Lower leg skin (tissue), 4 donors: ENCODE data around the gene DAGLA. TPM values are rescaled to one million over a fixed set of nuclear protein-coding genes. Genes with fewer than 3 reads are reported as not detected.

Source experiments
- DNase-seq, 2 donors: peaks; one replicate each; pipeline ENCODE4 v3.0.0-alpha.2; 2019; ENCODE audit warnings: low spot score in 2 of 2
- H3K4me3 ChIP-seq: fragments of 200-600 bp; sonication (generic); 2 replicates; pipeline ENCODE4 v1.5.1; 2017; ENCODE audit warnings: mild to moderate bottlenecking, low read depth; ENCODE audit not compliant: poor library complexity, severe bottlenecking
- POLR2A ChIP-seq, 2 donors: fragments of 450-650 bp; IDR thresholded peaks; one replicate each; pipeline ENCODE4 v1.6.1; 2016 to 2017; ENCODE audit warnings: antibody characterized with exemption in 2 of 2, mild to moderate bottlenecking in 1 of 2, moderate library complexity in 1 of 2
- WGBS, 2 donors: methylation state at CpG; one replicate each; pipeline ENCODE4 v1.1.5; 2018; 5-methylcytosine and 5-hydroxymethylcytosine counted together
- intact Hi-C: fragments of 100-400 bp; cut with DNase I; formaldehyde crosslinking; loops from one replicate; pipeline ENCODE4 v1.15.0; 2023; ENCODE audit warnings: low total_unique reads
- total RNA-seq, 4 donors: library from RNA; depleted of rRNA; stranded (reverse); fragments of >200 nt; gene quantifications; one replicate each; pipeline ENCODE4 v1.1.0, GENCODE V29; 2016
- TF ChIP-seq, protein P1 (sequence below), 3 donors: fragments of 450-650 bp; IDR thresholded peaks; one replicate each; pipeline ENCODE4 v1.5.1; 2016; ENCODE audit warnings: antibody characterized with exemption in 3 of 3, mild to moderate bottlenecking in 3 of 3, moderate library complexity in 2 of 3

DAGLA gene
- total RNA-seq, 4 donors from 2014 or later: 0.23 to 1.8 (median 0.79) TPM

DNA sequence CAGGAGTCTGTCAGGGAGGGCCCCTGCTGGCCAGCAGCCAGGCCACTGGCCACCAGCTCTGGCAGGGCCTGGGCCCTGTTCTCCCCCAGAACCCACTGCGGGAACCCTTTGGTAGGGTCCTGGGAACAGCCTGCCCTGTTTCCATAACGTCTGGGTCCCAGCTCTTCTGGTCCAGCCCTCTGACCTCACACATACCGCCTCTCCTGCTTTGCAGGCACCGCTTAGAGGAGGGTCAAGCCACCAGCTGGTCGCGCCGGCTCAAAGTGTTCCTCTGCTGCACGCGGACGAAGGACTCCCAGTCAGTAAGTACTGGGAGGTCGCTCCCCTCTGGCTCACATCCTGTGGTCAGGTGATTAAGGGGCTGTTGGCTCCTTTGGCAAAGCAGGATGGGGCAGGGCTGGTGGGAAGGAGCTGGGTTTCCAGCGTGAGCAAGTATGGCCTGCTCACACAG is 45.6 kb downstream of the DAGLA start:
- whole genome bisulfite sequencing, 2 donors: 83 to 86% methylated on average over 5 to 12 of the region's 12 CpGs
- TF ChIP-seq POLR2A (IDR thresholded peaks at IDR 0.05): no peak
- TF ChIP-seq, protein P1, sequence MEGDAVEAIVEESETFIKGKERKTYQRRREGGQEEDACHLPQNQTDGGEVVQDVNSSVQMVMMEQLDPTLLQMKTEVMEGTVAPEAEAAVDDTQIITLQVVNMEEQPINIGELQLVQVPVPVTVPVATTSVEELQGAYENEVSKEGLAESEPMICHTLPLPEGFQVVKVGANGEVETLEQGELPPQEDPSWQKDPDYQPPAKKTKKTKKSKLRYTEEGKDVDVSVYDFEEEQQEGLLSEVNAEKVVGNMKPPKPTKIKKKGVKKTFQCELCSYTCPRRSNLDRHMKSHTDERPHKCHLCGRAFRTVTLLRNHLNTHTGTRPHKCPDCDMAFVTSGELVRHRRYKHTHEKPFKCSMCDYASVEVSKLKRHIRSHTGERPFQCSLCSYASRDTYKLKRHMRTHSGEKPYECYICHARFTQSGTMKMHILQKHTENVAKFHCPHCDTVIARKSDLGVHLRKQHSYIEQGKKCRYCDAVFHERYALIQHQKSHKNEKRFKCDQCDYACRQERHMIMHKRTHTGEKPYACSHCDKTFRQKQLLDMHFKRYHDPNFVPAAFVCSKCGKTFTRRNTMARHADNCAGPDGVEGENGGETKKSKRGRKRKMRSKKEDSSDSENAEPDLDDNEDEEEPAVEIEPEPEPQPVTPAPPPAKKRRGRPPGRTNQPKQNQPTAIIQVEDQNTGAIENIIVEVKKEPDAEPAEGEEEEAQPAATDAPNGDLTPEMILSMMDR (IDR thresholded peaks at IDR 0.05): no peak
- intact Hi-C loops: no loop called here
- DNase-seq: no peak
- no peak overlapping the region for H3K4me3 ChIP-seq

DNA sequence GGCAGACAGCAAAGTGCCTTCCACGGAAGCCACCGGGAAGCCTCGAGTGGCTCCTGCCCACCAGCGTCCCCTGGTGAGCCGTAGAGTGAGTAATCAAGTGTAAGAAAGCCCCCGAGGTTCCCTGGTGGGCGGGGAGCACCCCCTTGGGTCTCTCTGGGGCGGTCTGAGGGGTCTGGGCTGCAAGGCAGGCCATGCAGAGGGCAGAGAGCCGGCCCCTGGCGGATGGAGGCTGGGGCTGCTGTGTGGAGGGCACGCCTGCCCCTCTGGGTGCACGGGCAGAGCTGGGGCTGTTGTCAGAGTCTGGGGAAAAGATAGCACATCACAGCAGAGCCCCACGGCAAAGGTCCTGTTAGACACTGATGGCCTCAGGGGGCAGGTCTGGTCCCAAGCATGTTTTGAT is 46.6 kb downstream of the DAGLA start:
- no peak for TF ChIP-seq POLR2A (IDR thresholded peaks at IDR 0.05)
- TF ChIP-seq, protein P1 (IDR thresholded peaks at IDR 0.05): no peak
- intact Hi-C loops: no loop called here
- no peak for DNase-seq
- no peak overlapping the region for H3K4me3 ChIP-seq
- WGBS, 2 donors: 88 to 93% methylated on average over 8 to 13 of the region's 13 CpGs

DNA sequence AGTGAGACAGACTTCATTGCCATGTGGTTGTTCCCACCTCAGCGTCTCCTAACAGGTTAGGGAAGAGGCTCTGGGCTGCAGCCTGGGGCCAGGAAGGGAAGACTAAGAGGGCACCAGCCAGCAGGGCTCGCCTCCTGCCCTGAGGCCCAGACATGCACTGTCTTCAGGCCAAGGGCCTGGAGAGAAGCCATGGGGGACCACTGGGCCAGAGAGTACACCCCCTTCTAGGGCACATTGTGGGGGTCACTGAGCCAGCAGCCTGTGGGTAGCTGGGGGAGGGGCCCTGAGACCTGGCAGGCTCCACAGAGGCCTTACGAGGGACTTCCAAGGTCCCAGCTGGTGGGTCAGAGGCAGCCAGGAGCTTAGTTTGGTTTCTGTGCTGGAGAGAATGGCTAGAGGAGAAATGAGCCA is 47.2 kb downstream of the DAGLA start:
- WGBS, 2 donors: 89 to 96% methylated on average over 3 of the region's 3 CpGs
- H3K4me3 ChIP-seq: no peak overlapping the region
- no peak for TF ChIP-seq POLR2A (IDR thresholded peaks at IDR 0.05)
- TF ChIP-seq, protein P1 (IDR thresholded peaks at IDR 0.05): no peak
- DNase-seq: no peak
- intact Hi-C loops: no loop called here

DNA sequence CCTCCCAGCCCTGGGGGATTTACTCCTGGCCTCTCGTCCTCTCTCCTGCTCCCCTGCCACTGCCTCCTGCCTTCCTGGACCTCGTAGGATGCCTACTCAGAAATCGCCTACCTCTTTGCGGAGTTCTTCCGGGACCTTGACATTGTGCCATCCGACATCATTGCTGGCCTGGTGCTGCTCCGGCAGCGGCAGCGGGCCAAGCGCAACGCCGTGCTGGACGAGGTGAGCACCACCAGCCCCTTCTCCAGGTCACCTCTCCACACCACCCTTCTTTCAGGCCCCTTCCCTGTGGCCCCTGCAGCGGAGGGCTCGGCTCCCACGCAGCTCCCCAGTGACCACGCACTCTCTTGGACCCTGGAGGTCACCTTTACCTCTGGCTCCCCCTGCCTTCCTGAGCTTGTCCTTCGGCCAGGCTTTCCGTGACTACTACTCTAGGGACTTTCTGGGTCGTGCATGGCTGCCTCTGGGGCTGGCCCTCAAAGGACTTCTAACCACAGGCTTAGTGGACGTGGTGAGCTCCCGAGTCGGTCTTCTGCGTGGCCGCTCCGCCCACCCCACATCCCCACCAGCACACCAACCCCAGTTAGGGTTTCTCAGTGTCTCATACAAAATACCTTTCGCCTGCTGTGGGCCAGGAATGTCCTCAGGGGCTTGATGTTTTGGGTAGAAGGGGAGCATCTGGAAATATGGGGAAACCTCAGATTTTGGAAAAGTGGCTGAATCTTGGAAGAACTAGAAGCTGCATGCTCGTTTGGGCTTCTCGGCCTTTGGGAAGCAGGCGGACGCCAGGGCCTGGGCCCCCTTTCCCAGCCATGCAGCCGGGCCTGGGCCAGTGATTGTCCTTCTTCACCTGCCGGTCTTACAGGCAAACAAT is 48.1 kb downstream of the DAGLA start:
- no peak for DNase-seq
- 90 to 93% methylated on average over 33 of the region's 33 CpGs for WGBS, 2 donors
- TF ChIP-seq, protein P1 (IDR thresholded peaks at IDR 0.05): no peak
- intact Hi-C loops: no loop called here
- H3K4me3 ChIP-seq: no peak overlapping the region

DNA sequence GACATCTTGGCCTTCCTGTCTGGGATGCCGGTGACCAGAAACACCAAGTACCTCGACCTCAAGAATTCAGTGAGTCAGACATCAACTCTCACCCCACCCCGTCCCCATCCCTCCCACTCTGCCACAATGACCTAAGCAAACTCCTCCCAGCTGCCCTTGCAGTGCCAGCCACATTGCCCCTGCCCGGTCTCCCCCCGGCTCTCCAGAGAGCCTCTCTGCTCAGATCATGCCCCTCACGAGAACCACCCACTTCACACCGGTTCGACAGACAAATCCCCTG is 48.7 kb downstream of the DAGLA start:
- intact Hi-C loops: no loop called here
- no peak for DNase-seq
- WGBS, 2 donors: 78 to 83% methylated on average over 8 of the region's 8 CpGs
- no peak for TF ChIP-seq POLR2A (IDR thresholded peaks at IDR 0.05)
- TF ChIP-seq, protein P1 (IDR thresholded peaks at IDR 0.05): no peak
- H3K4me3 ChIP-seq: no peak overlapping the region
